ENCODE data around the gene GPC6.

GPC6 gene

GRCh38 chr13:93230261-93230855 lies 3.8 kb downstream of the GPC6 start:
- no peak for DNase-seq (ENCODE audit: low read depth in 2 of 2)

GRCh38 chr13:93231867-93232266 lies 5.3 kb downstream of the GPC6 start:
- no peak for DNase-seq (ENCODE audit: low read depth in 2 of 2)

- no peak for DNase-seq (ENCODE audit: low read depth in 2 of 2)
Observed at GRCh38 chr13:93233997-93234416, 7.4 kb downstream of the GPC6 start.

GRCh38 chr13:93234459-93234858 lies 7.9 kb downstream of the GPC6 start:
- DNase-seq (ENCODE audit: low read depth in 2 of 2), result no peak

GRCh38 chr13:93235258-93236015 lies 8.8 kb downstream of the GPC6 start:
- no peak for DNase-seq (ENCODE audit: low read depth in 2 of 2)

- no peak for DNase-seq (ENCODE audit: low read depth in 2 of 2)
Observed at GRCh38 chr13:93238711-93239110, 12.1 kb downstream of the GPC6 start.

GRCh38 chr13:93243375-93244063 lies 16.9 kb downstream of the GPC6 start:
- no peak for DNase-seq (ENCODE audit: low read depth in 2 of 2)

GRCh38 chr13:93244141-93244917 lies 17.7 kb downstream of the GPC6 start:
- no peak for DNase-seq (ENCODE audit: low read depth in 2 of 2)

GRCh38 chr13:93244918-93245280 lies 18.3 kb downstream of the GPC6 start:
- no peak for DNase-seq (ENCODE audit: low read depth in 2 of 2)

- no peak for DNase-seq (ENCODE audit: low read depth in 2 of 2)
Observed at GRCh38 chr13:93246069-93246468, 19.5 kb downstream of the GPC6 start.

- DNase-seq (ENCODE audit: low read depth in 2 of 2), result no peak
Observed at GRCh38 chr13:93248627-93249047, 22.0 kb downstream of the GPC6 start.

GRCh38 chr13:93249364-93250306 lies 23.0 kb downstream of the GPC6 start:
- no peak for DNase-seq (ENCODE audit: low read depth in 2 of 2)

- DNase-seq (ENCODE audit: low read depth in 2 of 2), result no peak
Observed at GRCh38 chr13:93254775-93255174, 28.2 kb downstream of the GPC6 start.

GRCh38 chr13:93256998-93257397 lies 30.4 kb downstream of the GPC6 start:
- no peak for DNase-seq (ENCODE audit: low read depth in 2 of 2)

- DNase-seq (ENCODE audit: low read depth in 2 of 2), result no peak
Observed at GRCh38 chr13:93259527-93260080, 33.0 kb downstream of the GPC6 start.

GRCh38 chr13:93260591-93260990 lies 34.0 kb downstream of the GPC6 start:
- no peak for DNase-seq (ENCODE audit: low read depth in 2 of 2)

- no peak for DNase-seq (ENCODE audit: low read depth in 2 of 2)
Observed at GRCh38 chr13:93262729-93263345, 36.2 kb downstream of the GPC6 start.

GRCh38 chr13:93264876-93265275 lies 38.3 kb downstream of the GPC6 start:
- no peak for DNase-seq (ENCODE audit: low read depth in 2 of 2)

GRCh38 chr13:93265800-93266199 lies 39.2 kb downstream of the GPC6 start:
- no peak for DNase-seq (ENCODE audit: low read depth in 2 of 2)

GRCh38 chr13:93266681-93267080 lies 40.1 kb downstream of the GPC6 start:
- DNase-seq (ENCODE audit: low read depth in 2 of 2), result no peak
